SK-N-SH treated with all-trans-retinoic acid at 6 μM for 48 hours (cell line): ENCODE data around the gene MECR.

ENCODE experiments used
- ATAC-seq: fragments of 200-7000 bp; cut with Tn5 transposase; 3 replicates; pipeline ENCODE4 v1.9.1; 2020; ENCODE audit warnings: mild to moderate bottlenecking, moderate library complexity
- ARNTL ChIP-seq: fragments of 450-650 bp; formaldehyde crosslinking; IDR thresholded peaks from 2 replicates; pipeline ENCODE4 v1.5.0; 2020; ENCODE audit warnings: low read depth, mild to moderate bottlenecking, moderate library complexity, borderline replicate concordance
- BACH2 ChIP-seq: fragments of 250-450 bp; sonication (Bioruptor Pico); IDR thresholded peaks from 2 replicates; pipeline ENCODE4 v1.9.0; 2021; ENCODE audit warnings: mild to moderate bottlenecking, borderline replicate concordance
- CSDC2 ChIP-seq: fragments of 250-450 bp; sonication (Bioruptor Pico); IDR thresholded peaks from 2 replicates; pipeline ENCODE4 v1.5.0; 2020; ENCODE audit warnings: mild to moderate bottlenecking, moderate library complexity
- ESRRG ChIP-seq: fragments of 250-450 bp; sonication (Bioruptor Pico); IDR thresholded peaks from 2 replicates; pipeline ENCODE4 v1.6.1; 2021; ENCODE audit warnings: mild to moderate bottlenecking
- GLIS3 ChIP-seq: fragments of 250-450 bp; sonication (Bioruptor Pico); IDR thresholded peaks from 2 replicates; pipeline ENCODE4 v1.5.0; 2020; ENCODE audit warnings: mild to moderate bottlenecking, moderate library complexity
- ISL1 ChIP-seq: fragments of 250-450 bp; sonication (Bioruptor Pico); IDR thresholded peaks from 2 replicates; pipeline ENCODE4 v2.1.2; 2022; ENCODE audit warnings: mild to moderate bottlenecking, moderate library complexity
- OSR1 ChIP-seq: fragments of 250-450 bp; sonication (Bioruptor Pico); IDR thresholded peaks from 2 replicates; pipeline ENCODE4 v1.8.0; 2022; ENCODE audit warnings: moderate library complexity, mild to moderate bottlenecking, inconsistent platforms
- RARB ChIP-seq: fragments of 250-450 bp; sonication (Bioruptor Pico); IDR thresholded peaks from 2 replicates; pipeline ENCODE4 v1.8.0; 2021; ENCODE audit warnings: mild to moderate bottlenecking, moderate library complexity
- SNAI2 ChIP-seq: fragments of 250-450 bp; sonication (Bioruptor Pico); IDR thresholded peaks from 2 replicates; pipeline ENCODE4 v1.5.0; 2020; ENCODE audit warnings: mild to moderate bottlenecking, moderate library complexity
- TCF4 ChIP-seq: fragments of 250-450 bp; sonication (Bioruptor Pico); IDR thresholded peaks from 2 replicates; pipeline ENCODE4 v1.8.0; 2021; ENCODE audit warnings: mild to moderate bottlenecking, moderate library complexity, borderline replicate concordance
- TOX ChIP-seq: fragments of 250-450 bp; sonication (Bioruptor Pico); IDR thresholded peaks from 2 replicates; pipeline ENCODE4 v1.8.0; 2021; ENCODE audit warnings: mild to moderate bottlenecking, moderate library complexity, borderline replicate concordance
- ZC3H10 ChIP-seq: fragments of 250-450 bp; sonication (Bioruptor Pico); IDR thresholded peaks from 2 replicates; pipeline ENCODE4 v1.5.1; 2021; ENCODE audit warnings: mild to moderate bottlenecking, moderate library complexity
- ZFP3 ChIP-seq: fragments of 250-450 bp; sonication (Bioruptor Pico); IDR thresholded peaks from 2 replicates; pipeline ENCODE4 v1.5.0; 2020; ENCODE audit warnings: mild to moderate bottlenecking, moderate library complexity
- ZFP30 ChIP-seq: fragments of 450-650 bp; formaldehyde crosslinking; IDR thresholded peaks from 2 replicates; pipeline ENCODE4 v1.5.0; 2022; ENCODE audit warnings: mild to moderate bottlenecking, moderate library complexity
- ZNF565 ChIP-seq: fragments of 450-650 bp; formaldehyde crosslinking; conservative IDR thresholded peaks from 2 replicates; pipeline ENCODE4 v1.5.0; 2020; ENCODE audit warnings: low read depth, mild to moderate bottlenecking, moderate library complexity
- ZNF70 ChIP-seq: fragments of 450-650 bp; formaldehyde crosslinking; IDR thresholded peaks from 2 replicates; pipeline ENCODE4 v1.5.0; 2020; ENCODE audit warnings: mild to moderate bottlenecking, moderate library complexity
- ZNF8 ChIP-seq: fragments of 450-650 bp; formaldehyde crosslinking; IDR thresholded peaks from 2 replicates; pipeline ENCODE4 v1.5.0; 2020; ENCODE audit warnings: mild to moderate bottlenecking, moderate library complexity
- TF ChIP-seq, protein P1 (sequence below): fragments of 250-450 bp; sonication (Bioruptor Pico); IDR thresholded peaks from 2 replicates; pipeline ENCODE4 v1.5.0; 2020; ENCODE audit warnings: mild to moderate bottlenecking, moderate library complexity
- TF ChIP-seq, protein P2 (sequence below): fragments of 250-450 bp; sonication (Bioruptor Pico); IDR thresholded peaks from 2 replicates; pipeline ENCODE4 v1.8.0; 2020; ENCODE audit warnings: mild to moderate bottlenecking, moderate library complexity, borderline replicate concordance
- TF ChIP-seq, protein P3 (sequence below): fragments of 250-450 bp; sonication (Bioruptor Pico); IDR thresholded peaks from 2 replicates; pipeline ENCODE4 v1.5.1; 2020; ENCODE audit warnings: low read depth, mild to moderate bottlenecking, moderate library complexity
- TF ChIP-seq, protein P4 (sequence below): fragments of 250-450 bp; sonication (Bioruptor Pico); IDR thresholded peaks from 2 replicates; pipeline ENCODE4 v1.5.1; 2021; ENCODE audit warnings: mild to moderate bottlenecking, moderate library complexity
- TF ChIP-seq, protein P5 (sequence below): fragments of 250-450 bp; sonication (Bioruptor Pico); IDR thresholded peaks from 2 replicates; pipeline ENCODE4 v1.8.0; 2021; ENCODE audit warnings: low read depth, mild to moderate bottlenecking, moderate library complexity, borderline replicate concordance

The MECR gene

DNA sequence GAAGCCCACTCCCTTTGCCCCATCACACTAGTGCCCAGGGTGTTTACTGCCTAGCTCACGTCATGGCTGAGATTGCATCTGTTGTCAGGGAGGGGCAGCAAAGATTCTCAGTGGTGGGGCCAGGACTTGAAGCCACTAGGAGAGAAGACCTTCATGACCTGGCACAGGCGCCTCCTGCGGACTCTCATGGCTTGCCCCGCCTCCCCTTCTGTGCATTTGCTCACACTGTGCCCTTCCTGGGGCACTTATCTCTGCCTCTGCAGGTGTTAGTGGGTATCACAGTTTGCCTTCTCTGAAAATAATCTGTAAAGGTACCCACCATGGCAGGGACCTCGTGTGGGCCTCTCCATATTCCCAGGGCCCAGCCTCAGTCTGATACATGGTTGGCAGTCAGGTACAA is 25.7 kb upstream of the MECR start:
- no peak for ATAC-seq
- TF ChIP-seq ZNF8, result no peak
- TF ChIP-seq GLIS3 (CRISPR knock-in tag), result no peak
- TF ChIP-seq CSDC2 (CRISPR knock-in tag), result no peak
- TF ChIP-seq, protein P1, sequence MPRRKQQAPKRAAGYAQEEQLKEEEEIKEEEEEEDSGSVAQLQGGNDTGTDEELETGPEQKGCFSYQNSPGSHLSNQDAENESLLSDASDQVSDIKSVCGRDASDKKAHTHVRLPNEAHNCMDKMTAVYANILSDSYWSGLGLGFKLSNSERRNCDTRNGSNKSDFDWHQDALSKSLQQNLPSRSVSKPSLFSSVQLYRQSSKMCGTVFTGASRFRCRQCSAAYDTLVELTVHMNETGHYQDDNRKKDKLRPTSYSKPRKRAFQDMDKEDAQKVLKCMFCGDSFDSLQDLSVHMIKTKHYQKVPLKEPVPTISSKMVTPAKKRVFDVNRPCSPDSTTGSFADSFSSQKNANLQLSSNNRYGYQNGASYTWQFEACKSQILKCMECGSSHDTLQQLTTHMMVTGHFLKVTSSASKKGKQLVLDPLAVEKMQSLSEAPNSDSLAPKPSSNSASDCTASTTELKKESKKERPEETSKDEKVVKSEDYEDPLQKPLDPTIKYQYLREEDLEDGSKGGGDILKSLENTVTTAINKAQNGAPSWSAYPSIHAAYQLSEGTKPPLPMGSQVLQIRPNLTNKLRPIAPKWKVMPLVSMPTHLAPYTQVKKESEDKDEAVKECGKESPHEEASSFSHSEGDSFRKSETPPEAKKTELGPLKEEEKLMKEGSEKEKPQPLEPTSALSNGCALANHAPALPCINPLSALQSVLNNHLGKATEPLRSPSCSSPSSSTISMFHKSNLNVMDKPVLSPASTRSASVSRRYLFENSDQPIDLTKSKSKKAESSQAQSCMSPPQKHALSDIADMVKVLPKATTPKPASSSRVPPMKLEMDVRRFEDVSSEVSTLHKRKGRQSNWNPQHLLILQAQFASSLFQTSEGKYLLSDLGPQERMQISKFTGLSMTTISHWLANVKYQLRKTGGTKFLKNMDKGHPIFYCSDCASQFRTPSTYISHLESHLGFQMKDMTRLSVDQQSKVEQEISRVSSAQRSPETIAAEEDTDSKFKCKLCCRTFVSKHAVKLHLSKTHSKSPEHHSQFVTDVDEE (CRISPR knock-in tag), result no peak
- TF ChIP-seq ZFP3, result no peak
- no peak for TF ChIP-seq RARB (CRISPR knock-in tag)
- no peak for TF ChIP-seq TOX (CRISPR knock-in tag)
- no peak for TF ChIP-seq SNAI2 (CRISPR knock-in tag)
- TF ChIP-seq, protein P2, sequence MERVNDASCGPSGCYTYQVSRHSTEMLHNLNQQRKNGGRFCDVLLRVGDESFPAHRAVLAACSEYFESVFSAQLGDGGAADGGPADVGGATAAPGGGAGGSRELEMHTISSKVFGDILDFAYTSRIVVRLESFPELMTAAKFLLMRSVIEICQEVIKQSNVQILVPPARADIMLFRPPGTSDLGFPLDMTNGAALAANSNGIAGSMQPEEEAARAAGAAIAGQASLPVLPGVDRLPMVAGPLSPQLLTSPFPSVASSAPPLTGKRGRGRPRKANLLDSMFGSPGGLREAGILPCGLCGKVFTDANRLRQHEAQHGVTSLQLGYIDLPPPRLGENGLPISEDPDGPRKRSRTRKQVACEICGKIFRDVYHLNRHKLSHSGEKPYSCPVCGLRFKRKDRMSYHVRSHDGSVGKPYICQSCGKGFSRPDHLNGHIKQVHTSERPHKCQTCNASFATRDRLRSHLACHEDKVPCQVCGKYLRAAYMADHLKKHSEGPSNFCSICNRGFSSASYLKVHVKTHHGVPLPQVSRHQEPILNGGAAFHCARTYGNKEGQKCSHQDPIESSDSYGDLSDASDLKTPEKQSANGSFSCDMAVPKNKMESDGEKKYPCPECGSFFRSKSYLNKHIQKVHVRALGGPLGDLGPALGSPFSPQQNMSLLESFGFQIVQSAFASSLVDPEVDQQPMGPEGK (CRISPR knock-in tag), result no peak
- TF ChIP-seq ZC3H10, result no peak
- no peak for TF ChIP-seq BACH2 (CRISPR knock-in tag)
- TF ChIP-seq ZNF565 (CRISPR knock-in tag), result no peak
- no peak for TF ChIP-seq ISL1
- TF ChIP-seq ARNTL (CRISPR knock-in tag), result no peak
- no peak for TF ChIP-seq ZFP30
- TF ChIP-seq, protein P3, sequence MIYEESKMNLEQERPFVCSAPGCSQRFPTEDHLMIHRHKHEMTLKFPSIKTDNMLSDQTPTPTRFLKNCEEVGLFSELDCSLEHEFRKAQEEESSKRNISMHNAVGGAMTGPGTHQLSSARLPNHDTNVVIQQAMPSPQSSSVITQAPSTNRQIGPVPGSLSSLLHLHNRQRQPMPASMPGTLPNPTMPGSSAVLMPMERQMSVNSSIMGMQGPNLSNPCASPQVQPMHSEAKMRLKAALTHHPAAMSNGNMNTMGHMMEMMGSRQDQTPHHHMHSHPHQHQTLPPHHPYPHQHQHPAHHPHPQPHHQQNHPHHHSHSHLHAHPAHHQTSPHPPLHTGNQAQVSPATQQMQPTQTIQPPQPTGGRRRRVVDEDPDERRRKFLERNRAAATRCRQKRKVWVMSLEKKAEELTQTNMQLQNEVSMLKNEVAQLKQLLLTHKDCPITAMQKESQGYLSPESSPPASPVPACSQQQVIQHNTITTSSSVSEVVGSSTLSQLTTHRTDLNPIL (CRISPR knock-in tag), result no peak
- TF ChIP-seq, protein P4, sequence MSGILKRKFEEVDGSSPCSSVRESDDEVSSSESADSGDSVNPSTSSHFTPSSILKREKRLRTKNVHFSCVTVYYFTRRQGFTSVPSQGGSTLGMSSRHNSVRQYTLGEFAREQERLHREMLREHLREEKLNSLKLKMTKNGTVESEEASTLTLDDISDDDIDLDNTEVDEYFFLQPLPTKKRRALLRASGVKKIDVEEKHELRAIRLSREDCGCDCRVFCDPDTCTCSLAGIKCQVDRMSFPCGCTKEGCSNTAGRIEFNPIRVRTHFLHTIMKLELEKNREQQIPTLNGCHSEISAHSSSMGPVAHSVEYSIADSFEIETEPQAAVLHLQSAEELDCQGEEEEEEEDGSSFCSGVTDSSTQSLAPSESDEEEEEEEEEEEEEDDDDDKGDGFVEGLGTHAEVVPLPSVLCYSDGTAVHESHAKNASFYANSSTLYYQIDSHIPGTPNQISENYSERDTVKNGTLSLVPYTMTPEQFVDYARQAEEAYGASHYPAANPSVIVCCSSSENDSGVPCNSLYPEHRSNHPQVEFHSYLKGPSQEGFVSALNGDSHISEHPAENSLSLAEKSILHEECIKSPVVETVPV, result no peak

DNA sequence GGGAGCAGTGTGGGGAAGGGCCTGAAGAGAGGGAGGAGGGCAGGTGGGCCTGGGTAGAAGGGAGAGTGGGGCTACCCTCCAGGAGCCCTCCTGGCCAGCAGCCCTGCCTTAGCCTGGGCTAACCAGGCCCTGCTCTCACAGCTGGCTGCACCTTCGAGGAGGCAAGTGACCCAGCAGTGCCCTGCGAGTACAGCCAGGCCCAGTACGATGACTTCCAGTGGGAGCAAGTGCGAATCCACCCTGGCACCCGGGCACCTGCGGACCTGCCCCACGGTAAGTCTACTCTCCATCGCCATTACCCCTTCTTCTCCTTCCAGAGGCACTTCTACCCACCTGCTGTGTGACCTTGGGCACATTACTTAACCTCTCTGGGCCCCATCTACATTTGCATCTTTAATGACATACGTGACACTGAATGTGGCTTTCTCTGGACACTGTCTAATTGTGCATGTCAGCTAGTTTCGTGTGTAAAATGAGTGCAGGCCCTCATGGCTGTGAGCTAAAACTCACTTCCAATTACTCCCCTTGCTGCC is 24.5 kb upstream of the MECR start:
- ATAC-seq, result no peak
- TF ChIP-seq ESRRG (CRISPR knock-in tag), result no peak
- TF ChIP-seq ZNF70 (CRISPR knock-in tag), result no peak
- TF ChIP-seq, protein P2 (CRISPR knock-in tag), result no peak
- no peak for TF ChIP-seq RARB (CRISPR knock-in tag)
- TF ChIP-seq ZC3H10, result no peak
- no peak for TF ChIP-seq ZNF565 (CRISPR knock-in tag)
- TF ChIP-seq ZFP3, result no peak
- TF ChIP-seq, protein P5, sequence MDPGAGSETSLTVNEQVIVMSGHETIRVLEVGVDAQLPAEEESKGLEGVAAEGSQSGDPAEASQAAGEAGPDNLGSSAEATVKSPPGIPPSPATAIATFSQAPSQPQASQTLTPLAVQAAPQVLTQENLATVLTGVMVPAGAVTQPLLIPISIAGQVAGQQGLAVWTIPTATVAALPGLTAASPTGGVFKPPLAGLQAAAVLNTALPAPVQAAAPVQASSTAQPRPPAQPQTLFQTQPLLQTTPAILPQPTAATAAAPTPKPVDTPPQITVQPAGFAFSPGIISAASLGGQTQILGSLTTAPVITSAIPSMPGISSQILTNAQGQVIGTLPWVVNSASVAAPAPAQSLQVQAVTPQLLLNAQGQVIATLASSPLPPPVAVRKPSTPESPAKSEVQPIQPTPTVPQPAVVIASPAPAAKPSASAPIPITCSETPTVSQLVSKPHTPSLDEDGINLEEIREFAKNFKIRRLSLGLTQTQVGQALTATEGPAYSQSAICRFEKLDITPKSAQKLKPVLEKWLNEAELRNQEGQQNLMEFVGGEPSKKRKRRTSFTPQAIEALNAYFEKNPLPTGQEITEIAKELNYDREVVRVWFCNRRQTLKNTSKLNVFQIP (CRISPR knock-in tag), result no peak
- TF ChIP-seq, all 23 proteins: peak for 0

DNA sequence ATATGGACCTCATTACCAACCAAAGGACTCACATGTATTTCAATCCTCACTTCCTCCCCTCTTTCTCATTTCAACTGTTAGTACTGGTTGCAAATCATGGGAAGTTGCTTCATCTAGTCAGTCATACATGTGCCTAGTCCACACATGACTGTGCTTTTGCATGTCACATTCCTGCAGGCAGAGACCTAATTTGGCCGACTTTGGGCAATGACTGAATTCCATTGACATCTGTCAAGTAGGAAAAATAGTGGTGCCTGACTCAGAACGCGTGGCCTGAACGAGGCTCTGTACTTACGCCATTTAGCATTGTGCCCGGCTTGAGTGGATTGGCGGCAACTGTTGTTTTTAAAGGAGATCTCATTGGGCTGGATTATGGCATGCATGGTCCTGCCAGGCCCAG is 23.6 kb upstream of the MECR start:
- no peak for ATAC-seq
- TF ChIP-seq ZNF8 (no peak), TCF4 (CRISPR knock-in tag) (no peak), RARB (CRISPR knock-in tag) (no peak), GLIS3 (CRISPR knock-in tag) (no peak), ZNF70 (CRISPR knock-in tag) (no peak), OSR1 (CRISPR knock-in tag) (no peak), ZFP30 (no peak)
- TF ChIP-seq, protein P2 (CRISPR knock-in tag), result no peak
- TF ChIP-seq, protein P3 (CRISPR knock-in tag), result no peak
- TF ChIP-seq, protein P4, result no peak
